Activated CD4-positive, alpha-beta T cell treated with anti-CD3 and anti-CD28 coated beads, Interleukin-2, amount 10 ng/mL, durations not matched to agents 24 days and 14 days (primary cell): ENCODE data around the gene CENPO. TPM values are rescaled to one million over a fixed set of nuclear protein-coding genes. Genes with fewer than 3 reads are reported as not detected.
"Not testable (repeated sequence)": the region's sequence is repeated elsewhere in the genome, so short reads cannot be mapped to it uniquely, and the experiment has no call there.

Experiments used
- DNase-seq: peaks from one replicate; pipeline ENCODE4 v3.0.0; 2022
- H3K27ac Mint-ChIP-seq: one replicate; pipeline ENCODE4 v1.8.0; 2022; ENCODE audit warnings: mild to moderate bottlenecking, mixed read lengths
- H3K27me3 Mint-ChIP-seq: one replicate; pipeline ENCODE4 v1.8.0; 2022; ENCODE audit warnings: mixed read lengths
- H3K36me3 Mint-ChIP-seq: one replicate; pipeline ENCODE4 v1.8.0; 2022; ENCODE audit warnings: low read depth, mild to moderate bottlenecking, mixed read lengths
- H3K4me1 Mint-ChIP-seq: one replicate; pipeline ENCODE4 v1.8.0; 2021; ENCODE audit warnings: mixed read lengths
- H3K4me3 Mint-ChIP-seq: one replicate; pipeline ENCODE4 v1.8.0; 2022; ENCODE audit warnings: mild to moderate bottlenecking, moderate library complexity, mixed read lengths
- H3K9me3 Mint-ChIP-seq: one replicate; pipeline ENCODE4 v1.8.0; 2021; ENCODE audit warnings: mixed read lengths
- intact Hi-C: fragments of 100-400 bp; cut with micrococcal nuclease; formaldehyde crosslinking; loops from one replicate; pipeline ENCODE4 v1.15.1; 2023
- total RNA-seq: library from RNA; stranded (reverse); gene quantifications from 2 replicates; pipeline ENCODE4 v1.2.3, GENCODE V29; 2022

The CENPO gene
- total RNA-seq, 1 donor from 2014 or later: 44.0 TPM

DNA sequence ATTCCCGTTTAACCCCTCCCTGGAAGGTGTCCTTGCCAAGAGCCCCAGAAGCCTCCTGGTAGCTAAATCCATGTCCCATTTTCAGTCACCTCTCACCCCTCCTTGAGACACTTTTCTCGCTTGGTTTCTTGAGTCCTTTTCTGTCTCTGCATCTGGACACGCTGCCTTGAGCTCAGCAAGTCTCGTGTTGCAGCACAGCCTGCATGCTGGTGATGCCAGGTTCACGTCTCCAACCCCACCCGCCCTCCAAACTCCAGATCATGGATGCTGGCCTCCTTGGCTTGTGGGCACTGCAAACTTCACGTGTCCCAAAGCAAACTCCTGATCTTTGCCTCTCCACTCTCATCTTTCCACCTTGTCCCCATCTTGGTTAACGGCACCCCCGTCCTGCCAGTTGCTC lies 39.3 kb downstream of the CENPO start:
- H3K36me3 Mint-ChIP-seq: peaks cover 24% of the 10 kb centered on the region
- H3K4me3 Mint-ChIP-seq: no peak overlapping the region
- H3K27me3 Mint-ChIP-seq: no peaks in the 10 kb centered on the region
- no peak for DNase-seq
- H3K9me3 Mint-ChIP-seq: no peaks in the 10 kb centered on the region
- intact Hi-C loops: no loop called here
- H3K27ac Mint-ChIP-seq: peak overlapping the region; percentile 48
- peaks cover 2% of the 10 kb centered on the region for H3K4me1 Mint-ChIP-seq

GRCh38 chr2:24832931-24833701 lies 39.9 kb downstream of the CENPO start:
- Mint-ChIP-seq H3K27me3 (no peaks in the 10 kb centered on the region), H3K4me3 (no peak overlapping the region), H3K9me3 (no peaks in the 10 kb centered on the region), H3K4me1 (no peaks in the 10 kb centered on the region), H3K27ac (peak overlapping the region; percentile 48), H3K36me3 (peaks cover 23% of the 10 kb centered on the region)
- DNase-seq: no peak
- intact Hi-C loops: no loop called here

DNA sequence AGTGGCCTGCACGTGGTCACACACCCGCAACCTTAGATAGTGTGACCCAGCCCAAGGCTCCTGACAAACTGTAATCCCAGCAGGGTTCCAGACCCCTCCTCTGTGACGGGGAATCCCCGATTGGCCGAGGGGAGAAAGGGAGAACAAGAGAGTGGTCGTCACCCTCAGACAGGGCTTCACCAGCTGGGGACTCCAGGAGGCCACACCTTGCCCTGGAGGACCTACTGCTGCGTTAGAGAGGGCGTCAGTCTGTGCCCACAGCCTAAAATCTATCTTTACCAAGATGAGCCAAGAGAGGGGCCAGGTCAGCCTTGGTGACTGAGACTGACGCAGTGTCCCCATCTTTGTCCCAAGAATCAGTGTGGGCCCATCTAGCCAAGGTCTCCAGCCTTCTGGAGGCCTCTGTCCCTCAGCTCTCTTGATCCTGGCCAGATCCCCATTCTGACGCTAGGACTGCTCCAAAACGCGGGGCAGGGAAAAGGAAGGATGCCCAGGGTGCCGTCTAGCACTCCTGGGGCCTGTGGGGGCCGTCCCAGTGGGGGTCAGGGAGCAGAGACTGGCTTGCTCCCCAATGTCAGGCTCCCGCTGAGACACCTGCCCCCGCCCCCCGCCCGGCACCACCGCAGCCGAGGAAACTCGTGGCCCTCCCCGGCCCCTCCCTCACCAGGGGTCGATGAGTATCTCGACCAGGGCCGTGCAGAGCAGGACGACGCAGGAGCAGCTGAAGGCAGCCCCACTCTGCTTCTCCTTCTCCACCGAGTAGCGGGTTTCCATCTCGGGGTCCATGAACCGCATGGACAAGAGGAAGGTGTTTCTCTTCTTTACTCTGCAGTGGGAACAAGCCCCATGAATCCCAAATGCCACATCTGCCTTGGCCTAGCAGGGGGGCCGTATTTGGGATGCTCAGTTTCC lies 40.9 kb downstream of the CENPO start:
- H3K27ac Mint-ChIP-seq: no peak overlapping the region
- no peak overlapping the region for H3K4me3 Mint-ChIP-seq
- no peak for DNase-seq
- H3K9me3 Mint-ChIP-seq: no peaks in the 10 kb centered on the region
- H3K27me3 Mint-ChIP-seq: no peaks in the 10 kb centered on the region
- no peaks in the 10 kb centered on the region for H3K4me1 Mint-ChIP-seq
- peaks cover 23% of the 10 kb centered on the region for H3K36me3 Mint-ChIP-seq
- intact Hi-C loops: no loop called here

DNA sequence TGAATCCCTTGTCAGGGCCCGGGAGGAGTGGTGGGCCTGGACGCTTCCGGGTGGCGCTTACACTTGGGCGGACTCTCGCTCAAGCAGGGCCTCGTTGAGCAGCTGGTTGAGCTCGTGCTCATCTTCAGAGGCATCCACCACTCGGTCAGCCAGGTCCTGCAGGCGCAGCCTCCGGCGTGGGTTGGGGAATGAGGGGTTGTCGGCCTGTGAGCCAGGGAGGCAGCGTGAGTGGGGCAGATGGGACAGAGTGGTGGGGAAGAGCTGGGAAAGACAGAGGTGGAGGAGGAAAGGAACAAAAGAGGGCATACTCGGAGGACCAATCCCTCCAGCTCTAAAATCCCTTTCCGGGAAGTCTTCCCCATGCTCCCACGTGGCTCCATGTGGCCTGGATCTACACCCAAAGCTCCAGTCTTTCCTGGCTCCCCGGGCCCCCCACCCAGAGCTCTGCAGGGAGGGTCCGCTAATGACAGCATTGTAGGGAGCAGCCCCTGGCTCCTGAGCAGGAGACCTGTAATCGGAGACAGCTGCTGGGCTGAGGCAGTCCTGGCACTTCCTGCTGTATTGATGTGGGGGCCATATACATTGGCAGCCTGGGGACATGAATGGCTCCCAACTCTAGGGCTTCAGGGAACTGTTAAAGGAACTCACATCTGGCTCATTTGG lies 41.6 kb downstream of the CENPO start:
- Mint-ChIP-seq H3K36me3 (peaks cover 23% of the 10 kb centered on the region), H3K9me3 (no peaks in the 10 kb centered on the region), H3K27ac (no peak overlapping the region), H3K4me1 (no peaks in the 10 kb centered on the region), H3K27me3 (no peaks in the 10 kb centered on the region), H3K4me3 (no peak overlapping the region)
- intact Hi-C loops: no loop called here
- no peak for DNase-seq

DNA sequence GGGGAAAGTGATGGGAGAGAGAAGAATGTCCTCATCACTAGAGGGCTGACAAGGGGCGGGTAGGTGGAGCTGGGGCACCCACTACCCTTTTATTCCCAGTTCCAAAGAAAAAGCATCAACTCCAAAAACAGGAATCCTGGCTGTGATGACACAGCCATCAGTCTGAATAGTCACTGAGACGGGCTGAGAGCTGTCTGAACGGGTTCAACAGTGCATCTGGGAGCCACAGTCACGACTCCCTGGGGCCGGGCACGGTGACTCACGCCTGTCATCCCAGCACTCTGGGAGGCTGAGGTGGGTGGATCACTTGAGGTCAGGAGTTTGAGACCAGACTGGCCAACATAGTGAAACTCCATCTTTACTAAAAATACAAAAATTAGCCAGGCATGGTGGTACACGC lies 42.2 kb downstream of the CENPO start:
- H3K4me3 Mint-ChIP-seq, H3K27me3 Mint-ChIP-seq, H3K9me3 Mint-ChIP-seq, H3K27ac Mint-ChIP-seq, H3K4me1 Mint-ChIP-seq, intact Hi-C loops, DNase-seq: not testable (repeated sequence)
- H3K36me3 Mint-ChIP-seq: peaks cover 23% of the 10 kb centered on the region

DNA sequence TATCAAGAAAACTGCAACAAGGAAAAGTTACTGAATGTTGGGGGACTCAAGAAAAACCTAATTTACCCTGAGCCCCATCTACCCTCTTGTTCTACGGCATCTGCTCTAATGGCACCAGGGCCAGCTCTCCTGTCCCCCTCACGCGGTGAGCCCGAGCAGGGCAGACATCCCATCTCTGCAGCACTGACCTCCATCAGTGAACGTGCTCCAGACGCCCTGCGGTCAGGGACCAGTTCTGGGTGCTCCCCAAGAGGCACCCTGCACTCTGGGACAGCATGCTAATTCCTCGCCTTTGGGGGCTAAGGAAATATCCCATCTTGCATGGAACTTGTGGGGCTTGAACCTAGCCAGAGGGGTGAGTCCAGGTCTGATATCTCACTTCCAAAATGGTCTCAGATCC lies 43.0 kb downstream of the CENPO start:
- no peak overlapping the region for H3K27ac Mint-ChIP-seq

GRCh38 chr2:24836706-24837105 lies 43.5 kb downstream of the CENPO start:
- intact Hi-C loops: no loop called here
- H3K36me3 Mint-ChIP-seq: peaks cover 23% of the 10 kb centered on the region
- H3K4me3 Mint-ChIP-seq: no peak overlapping the region
- no peak overlapping the region for H3K27ac Mint-ChIP-seq
- DNase-seq: no peak
- H3K4me1 Mint-ChIP-seq: no peaks in the 10 kb centered on the region
- H3K9me3 Mint-ChIP-seq: no peaks in the 10 kb centered on the region
- no peaks in the 10 kb centered on the region for H3K27me3 Mint-ChIP-seq

More for the DNA sequence above, 43.0 kb downstream of the CENPO start:
- H3K4me3 Mint-ChIP-seq: no peak overlapping the region
- no peaks in the 10 kb centered on the region for H3K9me3 Mint-ChIP-seq
- no peaks in the 10 kb centered on the region for H3K27me3 Mint-ChIP-seq
- intact Hi-C loops: no loop called here
- no peak for DNase-seq
- H3K4me1 Mint-ChIP-seq: no peaks in the 10 kb centered on the region
- peaks cover 23% of the 10 kb centered on the region for H3K36me3 Mint-ChIP-seq

GRCh38 chr2:24837996-24838513 lies 44.8 kb downstream of the CENPO start:
- no peak for DNase-seq
- no peaks in the 10 kb centered on the region for H3K27me3 Mint-ChIP-seq
- H3K36me3 Mint-ChIP-seq: peaks cover 23% of the 10 kb centered on the region
- no peaks in the 10 kb centered on the region for H3K4me1 Mint-ChIP-seq
- no peak overlapping the region for H3K27ac Mint-ChIP-seq
- no peaks in the 10 kb centered on the region for H3K9me3 Mint-ChIP-seq
- intact Hi-C loops: no loop called here
- no peak overlapping the region for H3K4me3 Mint-ChIP-seq

DNA sequence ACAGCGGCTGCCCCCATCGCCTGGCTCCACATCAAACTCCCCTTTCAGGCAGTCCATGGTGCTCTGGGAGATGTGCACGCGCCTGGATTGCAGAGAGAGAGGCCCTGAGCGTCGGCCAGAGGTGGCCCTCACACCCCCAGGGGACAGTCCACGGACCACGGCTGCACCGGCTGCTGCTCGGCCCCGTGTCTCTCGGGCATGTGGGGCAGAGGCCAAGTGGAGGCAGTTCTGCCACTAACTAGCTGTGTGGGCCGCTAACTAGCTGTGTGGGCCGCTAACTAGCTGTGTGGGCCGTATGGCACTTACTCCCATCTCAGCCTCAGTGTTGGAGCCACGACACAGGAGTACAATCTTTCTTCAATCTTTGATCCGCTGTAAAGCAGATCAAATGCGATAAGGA lies 45.3 kb downstream of the CENPO start:
- Mint-ChIP-seq H3K4me1 (no peaks in the 10 kb centered on the region), H3K4me3 (no peak overlapping the region), H3K27me3 (no peaks in the 10 kb centered on the region), H3K27ac (no peak overlapping the region), H3K36me3 (peaks cover 20% of the 10 kb centered on the region), H3K9me3 (no peaks in the 10 kb centered on the region)
- intact Hi-C loops: no loop called here
- DNase-seq: no peak

DNA sequence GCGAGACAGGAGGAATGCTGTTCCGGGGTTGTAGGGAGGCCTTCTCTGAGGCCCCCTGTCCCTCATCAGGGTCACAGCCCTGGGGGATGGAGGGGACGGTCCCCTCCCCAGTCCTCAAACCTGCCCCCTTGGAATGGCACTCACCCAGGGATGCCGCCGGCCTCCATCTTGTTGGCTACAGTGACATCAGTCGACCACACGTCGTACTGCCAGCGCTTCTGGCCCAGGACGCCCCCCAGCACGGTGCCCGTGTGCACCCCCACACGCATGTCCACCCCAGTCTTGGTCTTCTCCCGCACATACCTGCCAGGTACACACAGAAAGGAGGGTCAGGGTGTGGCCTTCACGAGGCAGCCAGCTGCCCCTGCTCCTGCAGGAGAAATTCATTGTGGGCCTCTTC lies 46.5 kb downstream of the CENPO start:
- Mint-ChIP-seq H3K27me3 (no peaks in the 10 kb centered on the region), H3K4me1 (no peaks in the 10 kb centered on the region), H3K27ac (no peak overlapping the region), H3K36me3 (peaks cover 19% of the 10 kb centered on the region), H3K9me3 (no peaks in the 10 kb centered on the region), H3K4me3 (no peak overlapping the region)
- intact Hi-C loops: no loop called here
- no peak for DNase-seq

GRCh38 chr2:24840164-24840869 lies 47.1 kb downstream of the CENPO start:
- Mint-ChIP-seq H3K27ac (no peak overlapping the region), H3K4me3 (no peak overlapping the region), H3K27me3 (no peaks in the 10 kb centered on the region), H3K9me3 (no peaks in the 10 kb centered on the region), H3K4me1 (no peaks in the 10 kb centered on the region), H3K36me3 (peaks cover 21% of the 10 kb centered on the region)
- no peak for DNase-seq
- intact Hi-C loops: no loop called here

DNA sequence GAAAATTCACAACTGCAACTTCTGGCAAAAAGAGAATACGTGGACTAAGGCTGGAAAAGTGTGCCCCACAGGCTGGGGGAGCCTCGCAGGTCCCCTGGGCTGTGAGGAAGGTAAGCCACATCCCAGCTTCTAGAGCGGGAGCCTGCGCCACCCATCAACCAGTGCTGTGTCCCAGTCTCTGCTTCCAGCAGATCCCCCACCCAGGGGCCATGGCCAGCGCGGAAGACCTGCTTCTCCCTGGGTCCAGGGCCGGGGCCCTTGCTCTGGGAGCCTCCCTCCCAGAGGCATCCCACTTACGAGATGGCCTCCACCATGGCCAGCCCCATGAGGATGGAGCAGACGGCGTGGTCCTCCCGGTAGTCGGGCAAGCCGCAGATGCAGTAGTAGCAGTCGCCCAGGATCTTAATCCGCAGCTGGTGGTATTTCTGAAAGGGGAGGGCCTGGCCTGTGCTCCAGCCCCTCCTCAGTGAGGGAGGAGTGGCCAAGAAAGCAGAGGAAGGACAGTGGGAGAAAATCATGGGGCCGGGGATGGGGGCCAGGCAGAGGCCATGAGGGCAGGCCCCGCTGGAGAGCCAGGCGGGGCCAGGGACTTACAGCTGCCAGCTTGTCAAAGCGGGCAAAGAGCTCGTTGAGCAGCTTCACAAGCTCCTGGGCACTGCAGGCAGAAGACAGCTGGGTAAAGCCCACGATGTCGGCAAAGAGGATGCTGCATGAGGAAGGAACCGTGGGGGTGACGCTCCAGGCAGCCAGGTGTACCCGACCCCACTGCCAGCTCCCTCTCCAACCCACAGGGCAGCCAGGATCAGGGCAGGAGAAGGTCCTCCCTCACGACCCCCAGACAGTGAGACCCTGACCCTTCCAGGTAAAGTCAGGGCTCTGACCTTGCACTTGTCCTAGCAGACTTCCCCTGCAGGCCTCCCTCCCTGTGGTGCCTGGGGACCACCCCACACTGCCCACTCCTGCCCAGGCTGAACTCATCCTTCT lies 48.0 kb downstream of the CENPO start:
- peaks cover 18% of the 10 kb centered on the region for H3K36me3 Mint-ChIP-seq
- H3K4me1 Mint-ChIP-seq: no peaks in the 10 kb centered on the region
- intact Hi-C loops: no loop called here
- DNase-seq: no peak
- H3K4me3 Mint-ChIP-seq: no peak overlapping the region
- no peaks in the 10 kb centered on the region for H3K9me3 Mint-ChIP-seq
- peak overlapping the region; percentile 28 for H3K27ac Mint-ChIP-seq
- no peaks in the 10 kb centered on the region for H3K27me3 Mint-ChIP-seq
